Neural cell (in vitro differentiated cells): ENCODE results near the gene ARL15.
A peak's percentile ranks its signal among the peaks of the same experiment; 100 is the strongest.

Source experiments
- CTCF ChIP-seq: fragments of 450-650 bp; IDR thresholded peaks from 2 replicates; pipeline ENCODE4 v1.5.1; 2014; ENCODE audit warnings: antibody characterized with exemption, mild to moderate bottlenecking, moderate library complexity; ENCODE audit not compliant: poor library complexity, severe bottlenecking
- EP300 ChIP-seq: fragments of 450-650 bp; conservative IDR thresholded peaks from 2 replicates; pipeline ENCODE4 v1.6.1; 2014; ENCODE audit warnings: antibody characterized with exemption, mild to moderate bottlenecking, moderate library complexity; ENCODE audit not compliant: poor library complexity, severe bottlenecking
- EZH2 ChIP-seq: fragments of 200-600, 300-800 bp; shearing (Covaris generic), sonication (generic); IDR thresholded peaks from 2 replicates; pipeline ENCODE4 v1.6.1; 2014; ENCODE audit warnings: antibody characterized with exemption, low read length, borderline replicate concordance, mild to moderate bottlenecking; ENCODE audit not compliant: insufficient read depth, poor library complexity, severe bottlenecking
- MXI1 ChIP-seq: fragments of 450-650 bp; conservative IDR thresholded peaks from 2 replicates; pipeline ENCODE4 v1.6.1; 2014; ENCODE audit warnings: antibody characterized with exemption, mild to moderate bottlenecking; ENCODE audit not compliant: poor library complexity, severe bottlenecking
- POLR2AphosphoS5 ChIP-seq: IDR thresholded peaks from 2 replicates; pipeline ENCODE4 v1.6.1; 2012
- RAD21 ChIP-seq: fragments of 450-650 bp; conservative IDR thresholded peaks from 2 replicates; pipeline ENCODE4 v1.6.1; 2014; ENCODE audit warnings: antibody characterized with exemption, mild to moderate bottlenecking, moderate library complexity
- REST ChIP-seq: IDR thresholded peaks from 2 replicates; pipeline ENCODE4 v1.6.1; 2012; ENCODE audit warnings: borderline replicate concordance

- TF ChIP-seq EZH2 (no peak), RAD21 (peak; percentile 6), CTCF (no peak), POLR2AphosphoS5 (no peak), EP300 (no peak), MXI1 (no peak), REST (peak; percentile 20)
Measured at GRCh38 chr5:54309691-54310432, 511 bp downstream of the ARL15 start.
